Adrenal gland (tissue), 12 donors: ENCODE measurements around the gene PPP2R5C. TPM values are rescaled to one million over a fixed set of nuclear protein-coding genes. Genes with fewer than 3 reads are reported as not detected.

Experiments
- DNase-seq, 7 donors: peaks; one replicate each; pipeline ENCODE4 v3.0.0-alpha.2; 2019 to 2020
- H3K27ac ChIP-seq, 5 donors: fragments of 200-600 bp; sonication (generic) in 4 of 5; 1 replicate in 3 of 5; 2 replicates in 2 of 5; pipeline versions ENCODE4 v1.5.1 to v1.8.0; 2016 to 2020; ENCODE audit warnings: mild to moderate bottlenecking in 1 of 5
- H3K27me3 ChIP-seq: fragments of 200-600 bp; 2 replicates; pipeline ENCODE4 v1.8.0; 2021
- H3K36me3 ChIP-seq, 2 donors: fragments of 200-600 bp; replicated peaks in 1 of 2; 1 replicate in 1 of 2; 2 replicates in 1 of 2; pipeline versions ENCODE4 v1.5.1 to v1.8.0; 2018 to 2022
- H3K4me1 ChIP-seq, 2 donors: fragments of 200-600 bp; replicated peaks in 1 of 2; 1 replicate in 1 of 2; 2 replicates in 1 of 2; pipeline versions ENCODE4 v1.5.1 to v1.8.0; 2018 to 2021
- H3K4me3 ChIP-seq, 4 donors: fragments of 200-600 bp; sonication (generic) in 3 of 4; one replicate each; pipeline ENCODE4 v1.5.1; 2016 to 2018
- H3K9me3 ChIP-seq, 3 donors: fragments of 200-600 bp; sonication (generic) in 1 of 3; replicated peaks in 1 of 3; 1 replicate in 2 of 3; 2 replicates in 1 of 3; pipeline versions ENCODE4 v1.5.1 to v1.8.0; 2016 to 2021
- POLR2A ChIP-seq, 2 donors: fragments of 450-650 bp; IDR thresholded peaks; one replicate each; pipeline ENCODE4 v1.6.1; 2017; ENCODE audit warnings: antibody characterized with exemption in 2 of 2, mild to moderate bottlenecking in 2 of 2, moderate library complexity in 1 of 2
- WGBS, 4 donors: extraction: QIAGEN DNeasy Blood & Tissue Kit in 2 of 4; methylation state at CpG; one replicate each; pipeline versions ENCODE4 v1.1.5 to v1.1.7; 2013 to 2017; 5-methylcytosine and 5-hydroxymethylcytosine counted together
- intact Hi-C, 2 donors: fragments of 100-400 bp; cut with DNase I; formaldehyde crosslinking; loops; one replicate each; pipeline versions ENCODE4 v1.14.1 to v1.15.0; 2022 to 2023
- polyA plus RNA-seq, 3 donors: library from polyadenylated mRNA; stranded (reverse); fragments of 200-250 nt in 2 of 3; fragments of 350-450 nt in 1 of 3; fragmentation: Illumina TruSeq in 1 of 3; extraction: RNeasy Lipid Tissue Mini Kit (QIAGEN cat#74804) in 1 of 3; gene quantifications; one replicate each; pipeline ENCODE4 v1.2.3, GENCODE V29; 2013 to 2014
- total RNA-seq, 9 donors: library from RNA; depleted of rRNA in 4 of 9; stranded (reverse); fragments of >200 nt in 4 of 9; fragments of 120-200 nt in 1 of 9; fragmentation: NEBNext Ultra II Directional in 1 of 9; extraction: Animal tissue kit (Norgen Biotek cat#: 25700) in 1 of 9; gene quantifications; one replicate each; pipeline versions ENCODE4 v1.1.0 to v1.2.4, GENCODE V29; 2013 to 2023
- TF ChIP-seq, protein P1 (sequence below), 6 experiments: fragments of 450-650 bp in 4 of 6; fragments of 200-600 bp in 2 of 6; sonication (generic) in 1 of 6; IDR thresholded peaks; 1 replicate in 5 of 6; 2 replicates in 1 of 6; pipeline versions ENCODE4 v1.5.1 to v1.8.0; 2016 to 2021; ENCODE audit warnings: antibody characterized with exemption in 6 of 6, mild to moderate bottlenecking in 2 of 6, moderate library complexity in 1 of 6
- donor health status: healthy with polysubstance abuse.
- donor health status: Bipolar disorder and iron deficiency.
- donor health status: DM: yes; HTN: yes; CAD: no.
- donor health status: DM: no; HTN: no; CAD: no.
- donor health status: DM: no; HTN: no; CAD: no.
- donor health status: DM: yes; HTN: yes; CAD: no.

The PPP2R5C gene
- total and polyA plus RNA-seq, 12 donors, result 66.5 to 216 (median 134) TPM

DNA sequence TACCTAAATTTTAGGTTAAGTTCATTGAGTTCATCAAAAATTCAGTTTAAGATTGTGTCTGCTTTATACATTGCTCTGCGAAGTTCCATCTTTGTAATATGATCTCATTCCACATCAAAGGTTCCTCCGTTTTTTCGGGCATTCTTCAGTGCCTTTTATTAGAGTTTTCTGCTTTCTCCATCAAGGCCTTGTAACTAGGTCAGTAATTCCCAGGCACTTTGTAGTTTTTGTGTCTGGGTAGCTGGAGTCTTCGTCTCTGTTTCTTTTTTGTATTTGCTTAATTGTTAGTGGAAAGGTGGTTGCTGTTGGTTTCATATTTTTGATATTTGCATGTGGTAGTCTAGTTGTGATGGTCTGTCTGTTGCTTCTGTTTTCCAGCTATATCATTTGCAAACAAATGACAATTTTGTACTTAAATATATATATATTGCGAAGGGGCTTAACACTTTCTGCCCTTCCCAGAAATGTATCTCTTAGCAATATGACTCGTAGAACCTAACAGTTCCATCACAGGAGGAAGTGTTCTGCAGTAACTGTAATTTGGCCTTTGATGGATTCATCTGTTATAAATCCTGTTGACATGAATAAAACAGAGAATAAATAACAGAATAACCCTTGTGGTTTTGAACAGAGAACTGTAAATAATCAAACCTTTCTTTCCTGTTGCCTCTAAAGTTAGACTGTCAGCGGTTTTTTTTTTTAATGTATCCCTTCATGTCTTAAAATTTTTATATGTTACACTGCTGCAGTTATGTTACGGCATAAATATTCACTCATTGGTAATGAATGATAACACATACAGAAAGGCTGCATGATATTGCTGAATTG, 114.4 kb downstream of the PPP2R5C start:
- Histone ChIP-seq H3K27ac (peak overlapping the region; percentile 48 to 91 (median 62)), H3K36me3 (no peaks in the 10 kb centered on the region), H3K4me3 (no peak overlapping the region), H3K4me1 (peaks cover 42 to 58% of the 10 kb centered on the region in 2 donors), H3K9me3 (no peaks in the 10 kb centered on the region), H3K27me3 (no peaks in the 10 kb centered on the region)
- intact Hi-C loops, result no loop called here
- no peak for DNase-seq
- 35 to 41% (median 38%) methylated on average over 8 of the region's 8 CpGs for WGBS, 4 donors
- TF ChIP-seq, protein P1, sequence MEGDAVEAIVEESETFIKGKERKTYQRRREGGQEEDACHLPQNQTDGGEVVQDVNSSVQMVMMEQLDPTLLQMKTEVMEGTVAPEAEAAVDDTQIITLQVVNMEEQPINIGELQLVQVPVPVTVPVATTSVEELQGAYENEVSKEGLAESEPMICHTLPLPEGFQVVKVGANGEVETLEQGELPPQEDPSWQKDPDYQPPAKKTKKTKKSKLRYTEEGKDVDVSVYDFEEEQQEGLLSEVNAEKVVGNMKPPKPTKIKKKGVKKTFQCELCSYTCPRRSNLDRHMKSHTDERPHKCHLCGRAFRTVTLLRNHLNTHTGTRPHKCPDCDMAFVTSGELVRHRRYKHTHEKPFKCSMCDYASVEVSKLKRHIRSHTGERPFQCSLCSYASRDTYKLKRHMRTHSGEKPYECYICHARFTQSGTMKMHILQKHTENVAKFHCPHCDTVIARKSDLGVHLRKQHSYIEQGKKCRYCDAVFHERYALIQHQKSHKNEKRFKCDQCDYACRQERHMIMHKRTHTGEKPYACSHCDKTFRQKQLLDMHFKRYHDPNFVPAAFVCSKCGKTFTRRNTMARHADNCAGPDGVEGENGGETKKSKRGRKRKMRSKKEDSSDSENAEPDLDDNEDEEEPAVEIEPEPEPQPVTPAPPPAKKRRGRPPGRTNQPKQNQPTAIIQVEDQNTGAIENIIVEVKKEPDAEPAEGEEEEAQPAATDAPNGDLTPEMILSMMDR (IDR thresholded peaks at IDR 0.05), result no peak
- no peak for TF ChIP-seq POLR2A (IDR thresholded peaks at IDR 0.05)

DNA sequence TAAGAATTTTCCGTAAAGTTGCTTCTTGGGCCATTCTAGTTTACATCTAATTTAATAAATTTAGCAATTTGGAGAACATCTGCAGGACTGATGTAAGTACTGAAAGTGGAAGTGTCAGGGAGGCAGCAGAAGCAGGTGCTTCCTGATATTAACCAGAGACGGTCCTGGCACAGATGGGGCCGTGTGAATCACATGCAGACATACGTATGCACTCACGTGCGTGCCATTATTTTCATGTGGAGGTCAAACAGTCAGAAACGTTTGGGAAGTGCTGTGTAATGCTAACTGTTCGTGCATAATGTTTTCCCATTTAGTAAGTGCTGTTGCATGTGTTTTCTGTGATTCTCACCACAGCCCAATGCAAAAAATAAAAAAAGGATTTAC, 115.0 kb downstream of the PPP2R5C start:
- 13 to 29% (median 18%) methylated on average over 8 of the region's 8 CpGs for WGBS, 4 donors
- no peaks in the 10 kb centered on the region for H3K36me3 ChIP-seq
- peak; percentile 83 to 97 (median 88) for DNase-seq
- H3K27ac ChIP-seq, result peak overlapping the region; percentile 48 to 91 (median 62)
- intact Hi-C loops, result no loop called here
- no peaks in the 10 kb centered on the region for H3K9me3 ChIP-seq
- TF ChIP-seq POLR2A (IDR thresholded peaks at IDR 0.05), result peak in 1 of 2 donors; percentile 53
- TF ChIP-seq, protein P1 (IDR thresholded peaks at IDR 0.05), result no peak
- no peak overlapping the region for H3K4me3 ChIP-seq
- H3K4me1 ChIP-seq, result peaks cover 42 to 58% of the 10 kb centered on the region in 2 donors
- no peaks in the 10 kb centered on the region for H3K27me3 ChIP-seq

DNA sequence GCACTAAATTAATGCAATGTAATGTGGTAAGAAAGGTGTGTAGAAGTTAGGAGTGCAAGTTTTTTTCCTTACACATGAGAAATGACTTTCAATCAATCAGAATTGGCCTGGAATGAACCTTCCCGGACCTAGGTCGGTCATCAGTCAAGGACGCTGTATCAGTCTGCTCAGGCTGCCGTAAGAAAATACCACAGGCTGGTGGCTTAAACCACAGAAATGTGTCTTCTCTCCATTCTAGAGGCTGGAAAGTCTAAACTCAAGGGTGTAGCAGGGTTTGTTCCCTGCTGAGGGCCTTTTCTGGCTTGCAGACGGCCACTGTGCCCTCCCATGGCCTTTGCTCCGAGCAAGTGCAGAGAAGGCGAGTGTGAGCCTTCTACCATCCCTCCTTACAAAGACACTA, 116.3 kb downstream of the PPP2R5C start:
- Histone ChIP-seq H3K27ac (peak overlapping the region; percentile 12 to 91 (median 62)), H3K36me3 (peaks cover 0 to 8% of the 10 kb centered on the region in 2 donors), H3K4me3 (no peak overlapping the region), H3K4me1 (peaks cover 42 to 58% of the 10 kb centered on the region in 2 donors), H3K27me3 (no peaks in the 10 kb centered on the region), H3K9me3 (no peaks in the 10 kb centered on the region)
- peak in 1 of 7 donors; percentile 42 for DNase-seq
- TF ChIP-seq, protein P1 (IDR thresholded peaks at IDR 0.05), result no peak
- no peak for TF ChIP-seq POLR2A (IDR thresholded peaks at IDR 0.05)
- WGBS, 4 donors, result 53 to 69% (median 58%) methylated on average over 7 of the region's 7 CpGs
- intact Hi-C loops, result no loop called here

DNA sequence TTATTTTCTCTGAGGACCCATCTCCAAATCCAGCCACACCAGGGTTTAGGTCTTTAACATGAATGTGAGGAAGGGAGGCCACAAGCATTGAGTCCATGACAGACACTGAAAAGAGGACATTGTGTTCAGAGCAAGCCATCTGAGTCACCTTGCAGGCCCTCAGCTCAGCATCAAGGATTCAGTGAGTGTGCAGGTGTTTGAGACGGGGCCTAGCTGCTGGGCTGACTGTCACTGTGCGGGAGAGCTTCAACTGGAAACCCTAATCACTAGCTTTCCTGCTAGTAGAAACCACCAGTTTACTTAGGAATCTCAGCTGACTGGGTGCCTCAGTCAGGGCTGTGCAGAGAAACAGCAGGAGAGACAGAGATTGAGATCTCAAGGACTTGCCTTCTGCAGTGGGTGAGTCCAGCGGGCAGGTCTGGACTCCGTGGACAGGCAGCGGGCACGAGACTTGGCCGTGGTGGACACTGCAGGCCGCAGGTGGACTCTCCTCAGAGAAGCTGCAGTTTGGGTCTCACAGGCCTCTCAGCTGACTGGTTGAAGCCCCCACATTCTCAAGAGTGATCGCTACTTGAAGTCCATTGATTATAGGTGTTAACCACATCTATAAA, 116.8 kb downstream of the PPP2R5C start:
- intact Hi-C loops, result no loop called here
- 78 to 100% (median 81%) methylated on average over 1 to 9 of the region's 9 CpGs for whole genome bisulfite sequencing, 4 donors
- Histone ChIP-seq H3K9me3 (no peaks in the 10 kb centered on the region), H3K4me1 (peaks cover 42 to 58% of the 10 kb centered on the region in 2 donors), H3K27me3 (no peaks in the 10 kb centered on the region), H3K27ac (peak overlapping the region in 3 of 5 donors; percentile 62 to 91 (median 82)), H3K4me3 (no peak overlapping the region), H3K36me3 (peaks cover 0 to 13% of the 10 kb centered on the region in 2 donors)
- DNase-seq, result peak in 4 of 7 donors; percentile 41 to 71 (median 52)
- TF ChIP-seq, protein P1 (IDR thresholded peaks at IDR 0.05), result no peak
- TF ChIP-seq POLR2A (IDR thresholded peaks at IDR 0.05), result no peak
